NCI-H526 (cell line): ENCODE measurements around the gene DIPK2A.

Source experiments
- DNase-seq, 2 experiments: peaks; one replicate each; lab custom pipeline; 2025; lab: John Stamatoyannopoulos, UW

The DIPK2A gene

DNA sequence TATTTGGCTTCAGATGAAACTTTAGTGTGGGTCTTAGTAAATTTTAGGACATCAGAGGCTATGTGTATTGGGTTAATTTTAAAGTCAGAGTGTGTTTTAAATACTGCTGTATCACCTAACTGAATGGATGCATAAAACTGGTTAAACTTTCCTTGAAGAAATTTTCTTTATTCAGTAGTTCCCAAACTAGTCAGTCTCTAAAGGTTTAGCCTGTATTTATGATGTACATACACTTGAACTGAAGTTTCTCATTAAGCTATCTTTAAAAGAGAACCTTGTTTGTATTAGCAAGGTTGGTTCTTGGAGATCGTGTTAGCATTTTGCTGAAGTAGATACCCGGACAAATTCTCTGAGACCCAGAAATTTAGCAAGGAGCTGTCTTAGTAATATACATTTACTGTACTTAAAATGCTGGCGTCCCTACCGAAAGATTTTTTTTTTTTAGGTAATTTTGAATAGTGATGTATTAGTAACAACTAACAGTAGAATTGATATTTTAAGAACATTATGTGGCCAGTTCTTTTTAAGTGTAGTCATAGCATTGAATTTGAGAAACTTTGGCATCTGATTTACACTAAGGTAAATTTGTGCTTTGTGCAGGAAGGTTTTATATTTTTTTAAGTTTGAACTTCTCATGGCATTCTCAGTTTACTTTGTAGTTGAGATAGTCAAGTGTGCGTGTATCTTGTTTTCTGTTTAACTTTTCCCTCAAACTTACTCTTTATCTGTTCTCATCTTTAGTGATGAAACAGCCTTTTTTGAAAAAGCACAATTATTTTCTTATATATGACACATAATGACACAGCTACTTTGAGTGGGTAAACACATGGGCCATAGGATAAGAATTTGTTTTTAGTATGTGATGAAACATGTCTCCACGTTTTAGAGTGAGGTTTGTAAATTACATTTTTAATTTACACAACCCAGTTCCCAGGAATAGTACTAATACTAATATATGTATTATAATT, 2.9 kb downstream of the DIPK2A start:
- DNase-seq, result no peak

- peak in 1 of 2 experiments; percentile 56 for DNase-seq
Measured at GRCh38 chr3:143975554-143976152, 4.0 kb downstream of the DIPK2A start.

DNA sequence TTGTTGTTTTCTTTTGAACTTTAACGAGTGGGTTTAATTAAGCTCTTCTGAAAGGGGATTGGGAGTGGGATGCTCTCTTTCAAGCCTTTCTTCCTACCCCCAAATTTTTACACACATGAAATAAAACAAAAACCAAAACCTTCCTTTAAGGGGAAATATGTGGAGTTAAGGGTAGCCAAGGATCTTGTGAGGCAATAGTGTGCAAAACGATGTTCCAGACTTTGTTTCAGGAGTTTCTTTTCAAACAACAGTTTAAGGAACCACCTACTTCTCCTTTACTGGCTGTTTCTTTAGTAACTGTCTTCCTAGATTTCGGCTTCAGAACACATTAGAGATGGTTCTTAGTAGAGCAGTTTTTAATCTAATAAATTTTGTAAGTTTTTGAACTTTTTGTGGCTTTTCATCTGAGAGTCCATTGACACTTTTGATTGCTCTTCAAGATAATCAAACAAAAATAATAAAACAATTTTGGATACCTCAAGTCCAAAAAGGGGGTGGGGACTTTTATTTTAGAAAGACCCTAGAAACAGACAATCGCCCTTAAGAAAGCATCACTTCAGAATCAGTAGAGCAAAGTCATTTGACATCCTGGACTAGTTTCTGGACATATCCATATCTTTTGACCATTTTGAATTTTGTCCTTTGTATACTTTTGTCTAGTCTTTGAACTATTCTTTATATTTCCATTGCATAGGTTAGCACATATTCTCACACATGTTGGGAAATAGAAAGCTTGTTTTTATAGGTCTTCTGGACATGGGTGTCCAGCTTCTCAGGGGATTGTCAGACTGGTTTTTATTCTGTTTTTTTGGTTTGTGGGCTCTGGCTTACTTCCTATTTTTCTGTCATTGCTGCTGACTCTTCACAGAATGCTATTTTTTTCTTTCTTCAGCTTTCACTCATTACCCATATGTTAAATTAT, 6.0 kb downstream of the DIPK2A start:
- DNase-seq, result no peak

- DNase-seq, result no peak
Measured at GRCh38 chr3:143978263-143978631, 6.6 kb downstream of the DIPK2A start.

DNA sequence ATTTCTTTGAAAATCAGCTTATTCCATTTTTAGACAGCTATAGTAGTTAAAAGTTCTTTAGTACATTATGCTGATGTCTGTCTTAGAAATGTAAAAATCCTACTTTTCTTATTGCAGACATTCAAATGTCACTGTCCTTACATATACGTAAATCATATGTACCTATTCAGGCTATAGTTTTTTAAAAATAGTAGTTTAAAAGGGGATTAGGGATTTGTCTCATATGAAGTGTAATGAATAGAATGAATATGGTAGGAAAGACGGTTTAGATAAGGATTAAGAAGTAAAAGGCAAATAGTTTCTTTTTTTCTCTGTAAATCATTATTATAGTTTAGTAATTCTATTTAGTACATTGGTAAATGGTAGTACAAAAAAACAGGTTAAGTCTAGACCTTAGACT, 7.4 kb downstream of the DIPK2A start:
- DNase-seq, result no peak

DNA sequence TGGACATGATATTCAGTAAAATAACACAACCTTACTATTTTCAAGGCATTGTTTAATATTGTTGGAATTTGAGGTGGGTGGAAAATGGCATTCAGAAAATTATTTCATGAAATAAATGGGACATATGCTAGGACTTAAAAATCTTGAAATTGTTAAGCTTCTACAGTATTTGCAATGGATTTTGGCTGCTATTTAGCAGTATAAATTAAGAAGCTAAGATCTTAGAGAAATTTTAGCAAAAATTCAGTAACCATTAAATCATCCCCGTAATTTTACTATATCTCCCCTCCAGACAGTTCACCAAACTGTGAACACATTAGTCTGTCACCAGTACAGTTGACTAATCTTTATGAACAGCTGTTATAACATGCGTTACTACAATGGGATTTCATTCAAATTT, 8.2 kb downstream of the DIPK2A start:
- no peak for DNase-seq

- no peak for DNase-seq
Measured at GRCh38 chr3:143988306-143988705, 16.7 kb downstream of the DIPK2A start.

GRCh38 chr3:143989461-143989860, 17.8 kb downstream of the DIPK2A start:
- no peak for DNase-seq

DNA sequence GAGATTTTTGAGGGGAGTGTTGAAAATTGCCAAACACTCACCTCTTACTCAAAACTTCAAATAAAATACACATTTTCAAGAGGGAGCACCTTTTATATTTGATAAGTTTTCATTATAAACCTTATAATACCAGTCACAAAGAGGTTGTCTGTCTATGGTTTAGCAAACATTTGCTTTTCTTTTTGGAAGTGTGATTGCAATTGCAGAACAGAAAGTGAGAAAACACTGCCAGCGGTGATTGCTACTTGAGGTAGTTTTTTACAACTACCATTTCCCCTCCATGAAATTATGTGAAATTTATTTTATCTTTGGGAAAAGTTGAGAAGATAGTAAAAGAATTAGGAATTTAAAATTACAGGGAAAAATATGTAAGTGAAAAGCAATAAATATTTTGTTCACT, 20.1 kb downstream of the DIPK2A start:
- DNase-seq, result no peak

- DNase-seq, result no peak
Measured at GRCh38 chr3:143998266-143998665, 26.6 kb downstream of the DIPK2A start.

- no peak for DNase-seq
Measured at GRCh38 chr3:144003051-144003450, 31.4 kb downstream of the DIPK2A start.

DNA sequence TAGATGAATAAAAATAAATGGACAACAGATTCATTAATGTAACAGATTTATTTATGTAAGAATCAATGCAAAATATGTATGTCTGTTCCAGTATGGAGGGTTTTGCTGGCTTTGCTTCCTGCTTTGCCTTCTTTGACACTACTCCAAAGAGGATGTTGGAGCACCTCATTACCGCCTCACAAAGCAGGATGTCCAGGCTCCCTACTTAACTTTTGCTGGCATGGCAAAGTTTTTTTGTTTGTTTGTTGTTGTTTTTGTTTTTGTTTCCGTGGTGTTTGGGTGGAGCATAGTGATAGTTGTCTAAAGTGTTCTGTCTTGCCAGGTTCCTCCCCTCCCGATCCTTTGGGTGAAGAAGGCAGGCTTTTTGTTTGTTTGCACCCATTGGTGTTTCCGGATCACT, 38.7 kb downstream of the DIPK2A start:
- DNase-seq, result no peak

DNA sequence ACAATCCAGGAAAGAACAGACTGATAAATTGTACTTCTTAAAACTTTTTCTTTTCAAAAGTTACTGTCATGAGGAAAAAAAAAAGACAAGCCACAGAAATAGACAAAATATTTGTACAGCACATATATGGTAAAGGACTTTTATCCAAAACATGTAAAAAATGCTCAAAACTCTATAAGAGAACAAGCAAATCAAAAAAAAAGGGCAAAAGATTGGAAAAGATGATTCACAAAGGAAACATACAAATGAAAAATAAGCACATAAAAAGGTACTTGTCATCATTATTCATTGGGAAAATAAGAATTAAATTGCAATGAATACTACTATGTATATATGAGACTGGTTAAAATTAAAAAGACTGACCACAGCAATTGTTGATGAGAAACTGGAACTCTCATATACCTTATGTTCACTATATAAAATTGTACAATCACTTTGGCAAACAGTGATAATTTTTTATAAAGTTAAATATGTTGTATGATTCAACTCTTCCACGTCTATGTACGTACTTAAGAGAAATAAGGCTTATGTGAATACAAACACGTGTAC, 39.7 kb downstream of the DIPK2A start:
- no peak for DNase-seq

GRCh38 chr3:144015133-144015532, 43.5 kb downstream of the DIPK2A start:
- no peak for DNase-seq

GRCh38 chr3:144018776-144019175, 47.2 kb downstream of the DIPK2A start:
- no peak for DNase-seq
